Progenitor cell of endocrine pancreas (in vitro differentiated cells): ENCODE results near the gene STYXL1. TPM values are rescaled to one million over a fixed set of nuclear protein-coding genes. Genes with fewer than 3 reads are reported as not detected.
"Not testable (repeated sequence)": the region's sequence is repeated elsewhere in the genome, so short reads cannot be mapped to it uniquely, and the experiment has no call there.

Experiments
- DNase-seq: peaks from one replicate; pipeline ENCODE4 v3.0.0; 2021; ENCODE audit warnings: low spot score; ENCODE audit not compliant: unreplicated experiment
- H3K27ac Mint-ChIP-seq: 2 replicates; pipeline ENCODE4 v1.8.0; 2021; ENCODE audit warnings: mild to moderate bottlenecking, moderate library complexity, mixed read lengths
- H3K27me3 Mint-ChIP-seq: 2 replicates; pipeline ENCODE4 v1.8.0; 2021; ENCODE audit warnings: mixed read lengths
- H3K36me3 Mint-ChIP-seq: 2 replicates; pipeline ENCODE4 v1.8.0; 2022; ENCODE audit warnings: mixed read lengths; ENCODE audit not compliant: insufficient read depth
- H3K4me1 Mint-ChIP-seq: 2 replicates; pipeline ENCODE4 v1.8.0; 2021; ENCODE audit warnings: low read depth, mixed read lengths
- H3K4me3 Mint-ChIP-seq: 2 replicates; pipeline ENCODE4 v1.8.0; 2021; ENCODE audit warnings: low read depth, mild to moderate bottlenecking, moderate library complexity, mixed read lengths
- H3K9me3 Mint-ChIP-seq: 2 replicates; pipeline ENCODE4 v1.8.0; 2021; ENCODE audit warnings: low read depth, mixed read lengths
- total RNA-seq: library from RNA; stranded (reverse); gene quantifications from 2 replicates; pipeline ENCODE4 v1.2.1, GENCODE V29; 2021
- TF ChIP-seq, protein P1 (sequence below): fragments of 200-600 bp; sonication (generic); IDR thresholded peaks from one replicate; pipeline ENCODE4 v1.5.0; 2021; ENCODE audit warnings: antibody characterized with exemption, mild to moderate bottlenecking; ENCODE audit not compliant: unreplicated experiment

Gene STYXL1
- total RNA-seq, 1 donor from 2014 or later = 49.7 TPM

DNA sequence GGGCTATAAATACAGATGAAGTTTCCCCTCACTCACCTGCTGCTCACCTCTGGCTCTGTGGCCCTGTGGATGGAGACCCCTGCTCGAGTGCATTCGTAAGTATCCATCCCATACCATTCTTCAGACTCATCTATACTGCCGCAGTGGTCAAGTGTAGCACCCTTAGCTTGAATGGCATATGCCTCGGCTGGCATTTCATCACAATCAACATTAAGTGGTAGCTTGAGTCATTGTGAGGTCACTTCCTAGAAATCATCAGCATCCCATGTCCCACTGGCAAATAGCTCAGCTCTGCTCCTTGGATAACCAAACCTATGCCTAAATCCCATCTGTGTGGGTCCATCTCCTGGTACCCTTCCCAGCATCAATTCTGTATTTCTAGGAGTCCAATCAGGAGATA is 38.3 kb upstream of the STYXL1 start:
- TF ChIP-seq, protein P1, sequence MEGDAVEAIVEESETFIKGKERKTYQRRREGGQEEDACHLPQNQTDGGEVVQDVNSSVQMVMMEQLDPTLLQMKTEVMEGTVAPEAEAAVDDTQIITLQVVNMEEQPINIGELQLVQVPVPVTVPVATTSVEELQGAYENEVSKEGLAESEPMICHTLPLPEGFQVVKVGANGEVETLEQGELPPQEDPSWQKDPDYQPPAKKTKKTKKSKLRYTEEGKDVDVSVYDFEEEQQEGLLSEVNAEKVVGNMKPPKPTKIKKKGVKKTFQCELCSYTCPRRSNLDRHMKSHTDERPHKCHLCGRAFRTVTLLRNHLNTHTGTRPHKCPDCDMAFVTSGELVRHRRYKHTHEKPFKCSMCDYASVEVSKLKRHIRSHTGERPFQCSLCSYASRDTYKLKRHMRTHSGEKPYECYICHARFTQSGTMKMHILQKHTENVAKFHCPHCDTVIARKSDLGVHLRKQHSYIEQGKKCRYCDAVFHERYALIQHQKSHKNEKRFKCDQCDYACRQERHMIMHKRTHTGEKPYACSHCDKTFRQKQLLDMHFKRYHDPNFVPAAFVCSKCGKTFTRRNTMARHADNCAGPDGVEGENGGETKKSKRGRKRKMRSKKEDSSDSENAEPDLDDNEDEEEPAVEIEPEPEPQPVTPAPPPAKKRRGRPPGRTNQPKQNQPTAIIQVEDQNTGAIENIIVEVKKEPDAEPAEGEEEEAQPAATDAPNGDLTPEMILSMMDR = no peak
- peaks cover 9% of the 10 kb centered on the region for H3K4me1 Mint-ChIP-seq

DNA sequence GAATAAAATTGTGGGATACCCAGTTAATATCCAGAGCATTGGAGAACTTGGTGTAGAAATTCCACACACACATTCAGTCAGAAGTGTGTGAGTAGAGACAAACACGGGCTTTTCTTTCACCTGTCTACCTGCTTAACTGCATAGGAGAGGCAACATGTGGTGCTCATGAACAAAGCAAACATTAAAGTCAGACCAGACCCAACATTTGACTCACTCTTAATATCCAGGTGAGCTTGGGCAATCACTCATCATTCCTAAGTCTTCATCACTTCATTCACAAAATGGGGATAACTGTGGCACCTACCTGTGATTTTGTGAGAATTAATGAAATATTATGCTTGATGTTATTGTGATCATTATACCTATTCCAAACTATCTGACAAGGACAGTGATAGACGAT is 36.3 kb upstream of the STYXL1 start:
- not testable (repeated sequence) for H3K4me3 Mint-ChIP-seq, H3K9me3 Mint-ChIP-seq, H3K4me1 Mint-ChIP-seq, DNase-seq, H3K27ac Mint-ChIP-seq, H3K36me3 Mint-ChIP-seq, H3K27me3 Mint-ChIP-seq

More for the DNA sequence above, 38.3 kb upstream of the STYXL1 start:
- Mint-ChIP-seq H3K4me3 (no peak overlapping the region), H3K27ac (no peak overlapping the region), H3K27me3 (no peaks in the 10 kb centered on the region), H3K9me3 (no peaks in the 10 kb centered on the region), H3K36me3 (no peaks in the 10 kb centered on the region)
- no peak for DNase-seq

DNA sequence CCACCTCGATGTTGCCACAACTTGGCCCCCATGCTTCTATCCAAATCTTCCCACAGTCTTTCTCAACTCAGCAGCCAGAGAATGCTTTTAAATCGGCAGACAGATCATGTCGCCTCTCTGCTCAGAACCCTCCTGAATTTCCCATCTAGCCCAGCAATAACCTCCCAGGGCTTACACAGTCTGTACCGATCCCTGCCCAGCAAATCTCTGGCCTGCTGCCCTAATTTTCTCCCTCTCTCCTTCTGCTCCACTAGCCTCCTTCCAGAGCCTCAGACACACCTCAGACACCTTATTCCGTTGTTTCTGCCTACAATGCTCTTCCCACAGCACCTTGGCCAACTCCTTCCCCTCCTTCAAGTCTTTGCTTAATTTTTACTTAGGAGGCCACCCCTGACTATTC is 32.4 kb upstream of the STYXL1 start:
- H3K4me3 Mint-ChIP-seq = no peak overlapping the region
- H3K4me1 Mint-ChIP-seq = no peaks in the 10 kb centered on the region
- no peak overlapping the region for H3K27ac Mint-ChIP-seq
- no peaks in the 10 kb centered on the region for H3K27me3 Mint-ChIP-seq
- TF ChIP-seq, protein P1 = no peak
- no peaks in the 10 kb centered on the region for H3K36me3 Mint-ChIP-seq
- no peak for DNase-seq
- H3K9me3 Mint-ChIP-seq = no peaks in the 10 kb centered on the region

DNA sequence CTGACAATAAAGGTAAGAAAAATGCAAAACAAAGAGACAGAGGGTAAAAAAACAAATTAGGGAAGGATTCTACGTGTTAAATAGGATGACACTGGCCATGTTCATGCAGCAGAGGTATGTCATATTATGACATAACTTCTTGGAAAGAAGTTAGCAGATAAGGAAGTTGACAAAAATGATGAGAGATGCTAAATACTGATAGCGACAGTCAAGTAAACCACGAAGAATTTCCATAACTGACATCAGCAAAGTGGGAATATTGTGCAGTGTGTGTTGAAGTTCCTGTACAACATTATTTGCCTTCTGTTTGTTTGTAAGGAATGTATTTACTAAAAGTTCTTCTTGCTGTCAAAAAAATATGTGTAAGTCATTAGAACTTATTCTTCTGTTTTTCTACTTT is 29.6 kb upstream of the STYXL1 start:
- Mint-ChIP-seq H3K9me3 (no peaks in the 10 kb centered on the region), H3K27me3 (no peaks in the 10 kb centered on the region), H3K27ac (no peak overlapping the region), H3K4me1 (no peaks in the 10 kb centered on the region), H3K4me3 (no peak overlapping the region), H3K36me3 (no peaks in the 10 kb centered on the region)
- TF ChIP-seq, protein P1 = no peak
- no peak for DNase-seq

DNA sequence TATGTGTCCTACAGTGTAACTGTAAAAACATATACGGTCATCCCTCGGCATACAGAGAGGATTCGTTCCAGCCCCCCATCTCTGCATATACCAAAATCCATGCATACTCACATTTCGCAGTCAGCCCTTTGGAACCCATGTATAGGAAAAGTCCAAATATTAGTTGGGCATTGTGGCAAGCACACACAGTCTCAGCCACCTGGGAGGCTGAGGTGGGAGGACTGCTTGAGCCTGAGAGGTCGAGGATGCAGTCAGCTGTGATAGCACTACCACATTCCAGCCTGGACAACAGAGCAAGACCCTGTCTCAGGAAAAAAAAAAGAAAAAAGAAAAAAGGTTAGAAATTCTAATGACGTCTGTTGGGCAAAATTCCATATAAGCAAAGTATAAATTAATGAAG is 29.2 kb upstream of the STYXL1 start:
- H3K27me3 Mint-ChIP-seq = no peaks in the 10 kb centered on the region
- H3K4me3 Mint-ChIP-seq = no peak overlapping the region
- TF ChIP-seq, protein P1 = no peak
- no peak overlapping the region for H3K27ac Mint-ChIP-seq
- no peaks in the 10 kb centered on the region for H3K36me3 Mint-ChIP-seq
- no peaks in the 10 kb centered on the region for H3K9me3 Mint-ChIP-seq
- no peaks in the 10 kb centered on the region for H3K4me1 Mint-ChIP-seq
- DNase-seq = no peak

DNA sequence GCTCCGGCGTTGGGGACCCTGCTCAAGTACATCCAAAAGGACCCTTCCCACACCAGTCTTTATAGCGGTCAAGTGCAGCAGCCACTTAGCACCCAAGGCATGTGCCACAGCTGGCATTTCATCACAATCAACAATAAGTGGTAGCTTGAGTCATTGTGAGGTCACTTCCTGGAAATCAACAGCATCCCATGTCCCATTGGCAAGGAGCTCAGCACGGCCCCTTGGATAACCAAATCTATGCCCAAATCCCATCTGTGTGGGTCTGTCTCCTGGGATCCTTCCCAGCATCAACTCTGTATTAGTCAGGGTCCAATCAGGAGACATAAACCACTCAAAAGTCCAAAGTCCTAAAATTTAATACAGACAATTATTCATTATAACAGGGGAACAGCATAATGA is 27.2 kb upstream of the STYXL1 start:
- TF ChIP-seq, protein P1 = no peak
- Mint-ChIP-seq H3K27me3 (no peaks in the 10 kb centered on the region), H3K4me1 (no peaks in the 10 kb centered on the region), H3K36me3 (no peaks in the 10 kb centered on the region), H3K4me3 (no peak overlapping the region), H3K27ac (no peak overlapping the region), H3K9me3 (no peaks in the 10 kb centered on the region)
- DNase-seq = no peak
